A549 (cell line): ENCODE measurements around the gene GJB2.

Source experiments
- HDAC2 ChIP-seq: fragments of 200-600 bp; sonication (generic); IDR thresholded peaks from 2 replicates; pipeline ENCODE4 v1.6.1; 2016
- JUN ChIP-seq, 2 experiments: fragments of >200 bp; sonication (Bioruptor Twin); formaldehyde crosslinking; IDR thresholded peaks; 2 replicates in 1 of 2; 3 replicates in 1 of 2; pipeline ENCODE4 v1.6.1; 2016 to 2017
- MAFK ChIP-seq: fragments of 450-650 bp; IDR thresholded peaks from 2 replicates; pipeline ENCODE4 v1.6.1; 2014; ENCODE audit not compliant: partially characterized antibody
- NFE2L2 ChIP-seq: fragments of 150-350 bp; conservative IDR thresholded peaks from 2 replicates; pipeline ENCODE4 v1.6.1; 2014; ENCODE audit warnings: low read length
- POLR2A ChIP-seq: IDR thresholded peaks from 2 replicates; pipeline ENCODE4 v1.6.1; 2012; ENCODE audit warnings: mild to moderate bottlenecking, low read length
- RAD21 ChIP-seq, 2 experiments: fragments of >200 bp in 1 of 2; sonication (Bioruptor Twin) in 1 of 2; formaldehyde crosslinking in 1 of 2; IDR thresholded peaks in 1 of 2; conservative IDR thresholded peaks in 1 of 2; 2 replicates in 1 of 2; 3 replicates in 1 of 2; pipeline ENCODE4 v1.6.1; 2012 to 2018; ENCODE audit warnings: inconsistent platforms in 1 of 2
- USF2 ChIP-seq: fragments of 450-650 bp; IDR thresholded peaks from 2 replicates; pipeline ENCODE4 v1.6.1; 2014; ENCODE audit warnings: antibody characterized with exemption
- ZNF302 ChIP-seq: fragments of 250-450 bp; sonication (Bioruptor Pico); IDR thresholded peaks from 2 replicates; pipeline ENCODE4 v1.9.0; 2021; ENCODE audit warnings: inconsistent platforms, mild to moderate bottlenecking, moderate library complexity
- TF ChIP-seq, protein P1 (sequence below): fragments of >200 bp; sonication (Bioruptor Twin); formaldehyde crosslinking; IDR thresholded peaks from 3 replicates; pipeline ENCODE4 v1.5.1; 2016

- TF ChIP-seq JUN (IDR thresholded peaks at IDR 0.05) (no peak), NFE2L2 (no peak), MAFK (no peak), RAD21 (conservative IDR thresholded peaks at IDR 0.05 in 1 of 2, IDR thresholded peaks at IDR 0.05 in 1 of 2) (no peak), ZNF302 (no peak), HDAC2 (no peak), POLR2A (no peak), USF2 (no peak)
- TF ChIP-seq, protein P1, sequence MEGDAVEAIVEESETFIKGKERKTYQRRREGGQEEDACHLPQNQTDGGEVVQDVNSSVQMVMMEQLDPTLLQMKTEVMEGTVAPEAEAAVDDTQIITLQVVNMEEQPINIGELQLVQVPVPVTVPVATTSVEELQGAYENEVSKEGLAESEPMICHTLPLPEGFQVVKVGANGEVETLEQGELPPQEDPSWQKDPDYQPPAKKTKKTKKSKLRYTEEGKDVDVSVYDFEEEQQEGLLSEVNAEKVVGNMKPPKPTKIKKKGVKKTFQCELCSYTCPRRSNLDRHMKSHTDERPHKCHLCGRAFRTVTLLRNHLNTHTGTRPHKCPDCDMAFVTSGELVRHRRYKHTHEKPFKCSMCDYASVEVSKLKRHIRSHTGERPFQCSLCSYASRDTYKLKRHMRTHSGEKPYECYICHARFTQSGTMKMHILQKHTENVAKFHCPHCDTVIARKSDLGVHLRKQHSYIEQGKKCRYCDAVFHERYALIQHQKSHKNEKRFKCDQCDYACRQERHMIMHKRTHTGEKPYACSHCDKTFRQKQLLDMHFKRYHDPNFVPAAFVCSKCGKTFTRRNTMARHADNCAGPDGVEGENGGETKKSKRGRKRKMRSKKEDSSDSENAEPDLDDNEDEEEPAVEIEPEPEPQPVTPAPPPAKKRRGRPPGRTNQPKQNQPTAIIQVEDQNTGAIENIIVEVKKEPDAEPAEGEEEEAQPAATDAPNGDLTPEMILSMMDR: no peak
Measured at GRCh38 chr13:20206065-20206697, 13.4 kb upstream of the GJB2 start.
